K562 (cell line): ENCODE data around the gene KCND2. TPM values are rescaled to one million over a fixed set of nuclear protein-coding genes. Genes with fewer than 3 reads are reported as not detected.

ENCODE experiments used
- ATAC-seq: fragments of 200-7000 bp; cut with Tn5 transposase; 3 replicates; pipeline ENCODE4 v1.9.1; 2020; ENCODE audit warnings: moderate library complexity
- BruUV-seq: library from RNA; stranded (reverse); fragments of 400-500 nt; replicated peaks from 2 replicates; lab custom pipeline; 2021; lab: Mats Ljungman, UMichigan
- CTCF ChIA-PET: fragments of 300-600 bp; formaldehyde crosslinking; extraction: SDS; loops from one replicate; lab custom pipeline; 2021; ENCODE audit warnings: low intra/inter-chr PET ratio; lab: Yijun Ruan, JAX
- POLR2A ChIA-PET: fragments of 300-600, 350-650 bp; sonication (Branson Sonifier 250); formaldehyde crosslinking; extraction: SDS; loops from one replicate; lab custom pipeline; 2021; ENCODE audit warnings: antibody characterized with exemption, inconsistent platforms; lab: Yijun Ruan, JAX
- DNase-seq, 4 experiments: peaks; one replicate each; pipeline versions ENCODE4 v3.0.0 to v3.0.0-alpha.2; 2011 to 2018; ENCODE audit warnings: low spot score in 3 of 4, mixed read lengths in 3 of 4; ENCODE audit errors: extremely low read depth in 1 of 4
- FAIRE-seq: peaks from 2 replicates; lab custom pipeline; 2011; peaks lifted over from hg19 to GRCh38; lab: Jason Lieb, UNC
- H2AFZ ChIP-seq: 2 replicates; pipeline ENCODE4 v1.6.0; 2011; ENCODE audit warnings: low read depth, low read length, control low read depth, inconsistent platforms
- H3K27ac ChIP-seq: fragments of 200-600 bp; 3 replicates; pipeline ENCODE4 v1.8.0; 2011; ENCODE audit warnings: low read depth, mild to moderate bottlenecking, control low read depth, inconsistent platforms, low read length, moderate library complexity, mixed read lengths; ENCODE audit errors: extremely low read depth
- H3K27me3 ChIP-seq, 2 experiments: fragments of 300-600 bp in 1 of 2; 2 replicates in 1 of 2; 3 replicates in 1 of 2; pipeline versions ENCODE4 v1.6.0 to v1.8.0; 2011; ENCODE audit warnings: inconsistent platforms in 2 of 2, low read length in 2 of 2, mild to moderate bottlenecking in 1 of 2, mixed read lengths in 1 of 2, moderate library complexity in 1 of 2; ENCODE audit not compliant: control insufficient read depth in 2 of 2, insufficient read depth in 2 of 2
- H3K36me3 ChIP-seq: fragments of 300-600 bp; 3 replicates; pipeline ENCODE4 v1.8.0; 2011; ENCODE audit warnings: mild to moderate bottlenecking, low read length, inconsistent platforms; ENCODE audit not compliant: control insufficient read depth, insufficient read depth
- H3K4me1 ChIP-seq, 2 experiments: fragments of 200-600 bp in 1 of 2; replicated peaks in 1 of 2; 2 replicates in 1 of 2; 3 replicates in 1 of 2; pipeline versions ENCODE4 v1.5.1 to v1.8.0; 2011; ENCODE audit warnings: inconsistent platforms in 2 of 2, low read length in 2 of 2, mild to moderate bottlenecking in 1 of 2, mixed read lengths in 1 of 2, moderate library complexity in 1 of 2; ENCODE audit not compliant: control insufficient read depth in 2 of 2, insufficient read depth in 2 of 2
- H3K4me2 ChIP-seq: 2 replicates; pipeline ENCODE4 v1.6.1; 2011; ENCODE audit warnings: low read length, control low read depth, inconsistent platforms, mixed read lengths; ENCODE audit not compliant: insufficient read depth
- H3K4me3 ChIP-seq: fragments of 200-600 bp; sonication (generic), shearing (Covaris generic); 2 replicates; pipeline ENCODE4 v1.5.1; 2016; ENCODE audit warnings: control low read depth, inconsistent platforms
- H3K79me2 ChIP-seq: fragments of 200-600 bp; 3 replicates; pipeline ENCODE4 v1.8.0; 2011; ENCODE audit warnings: low read length, inconsistent platforms; ENCODE audit not compliant: control insufficient read depth, insufficient read depth
- H3K9ac ChIP-seq, 2 experiments: 2 replicates each; pipeline versions ENCODE4 v1.6.0 to v1.6.1; 2011; ENCODE audit warnings: low read depth in 2 of 2, low read length in 2 of 2, control low read depth in 1 of 2, inconsistent platforms in 1 of 2, mild to moderate bottlenecking in 1 of 2, mixed read lengths in 1 of 2; ENCODE audit not compliant: insufficient read depth in 1 of 2
- H3K9me1 ChIP-seq: one replicate; pipeline ENCODE4 v1.6.0; 2011; ENCODE audit warnings: inconsistent platforms, mild to moderate bottlenecking, low read length, moderate library complexity; ENCODE audit not compliant: control insufficient read depth, insufficient read depth
- H3K9me3 ChIP-seq: replicated peaks from 2 replicates; pipeline ENCODE4 v1.5.1; 2011; ENCODE audit warnings: low read depth, low read length, inconsistent platforms; ENCODE audit not compliant: control insufficient read depth, insufficient read depth
- H4K20me1 ChIP-seq: replicated peaks from 2 replicates; pipeline ENCODE4 v1.6.1; 2011; ENCODE audit warnings: low read length, inconsistent platforms, mixed read lengths; ENCODE audit not compliant: control insufficient read depth, insufficient read depth
- BMI1 ChIP-seq: fragments of 150-350 bp; IDR thresholded peaks from 2 replicates; pipeline ENCODE4 v1.6.1; 2014; ENCODE audit warnings: low read length
- C11orf30 ChIP-seq: fragments of 450-650 bp; IDR thresholded peaks from 2 replicates; pipeline ENCODE4 v1.6.1; 2016; ENCODE audit warnings: low read depth, mild to moderate bottlenecking
- CREBBP ChIP-seq: IDR thresholded peaks from one replicate; pipeline ENCODE4 v1.6.1; 2012; ENCODE audit warnings: low read depth, mild to moderate bottlenecking, control low read depth, inconsistent platforms, low read length
- DDX20 ChIP-seq: fragments of 450-650 bp; IDR thresholded peaks from 2 replicates; pipeline ENCODE4 v1.6.1; 2016; ENCODE audit warnings: missing genetic modification characterization, low read depth, mild to moderate bottlenecking, missing compliant biosample characterization, moderate library complexity
- ESRRB ChIP-seq: fragments of 250-450 bp; sonication (Bioruptor Pico); IDR thresholded peaks from 2 replicates; pipeline ENCODE4 v1.5.0; 2020; ENCODE audit warnings: mild to moderate bottlenecking, moderate library complexity, borderline replicate concordance
- FIP1L1 ChIP-seq: fragments of 200-400 bp; formaldehyde crosslinking; IDR thresholded peaks from 2 replicates; pipeline ENCODE4 v1.6.1; 2018; ENCODE audit warnings: mild to moderate bottlenecking, low read depth, low read length; ENCODE audit not compliant: poor library complexity, severe bottlenecking
- HNRNPK ChIP-seq: fragments of 200-400 bp; formaldehyde crosslinking; IDR thresholded peaks from one replicate; pipeline ENCODE4 v1.6.1; 2018; ENCODE audit warnings: mild to moderate bottlenecking, low read depth, low read length; ENCODE audit not compliant: poor library complexity, severe bottlenecking
- MAFF ChIP-seq: IDR thresholded peaks from 2 replicates; pipeline ENCODE4 v1.6.1; 2012; ENCODE audit warnings: low read length, improper control_type of control experiment
- MAFK ChIP-seq: IDR thresholded peaks from 2 replicates; pipeline ENCODE4 v1.6.1; 2011; ENCODE audit warnings: low read length, improper control_type of control experiment
- MTA2 ChIP-seq: fragments of 450-650 bp; IDR thresholded peaks from 2 replicates; pipeline ENCODE4 v1.6.1; 2016; ENCODE audit warnings: low read depth
- MXI1 ChIP-seq: IDR thresholded peaks from 2 replicates; pipeline ENCODE4 v1.6.1; 2011; ENCODE audit warnings: low read depth, mild to moderate bottlenecking, improper control_type of control experiment, low read length
- MYC ChIP-seq, 2 experiments: fragments of 250-450 bp in 1 of 2; sonication (Bioruptor Pico) in 1 of 2; IDR thresholded peaks; 2 replicates each; pipeline versions ENCODE4 v1.5.1 to v1.6.1; 2012 to 2021; ENCODE audit warnings: low read depth in 2 of 2, borderline replicate concordance in 1 of 2, improper control_type of control experiment in 1 of 2, low read length in 1 of 2, mild to moderate bottlenecking in 1 of 2, moderate library complexity in 1 of 2
- NUFIP1 ChIP-seq: fragments of 450-650 bp; IDR thresholded peaks from 2 replicates; pipeline ENCODE4 v1.6.1; 2018; ENCODE audit not compliant: partially characterized antibody
- POLR2G ChIP-seq: fragments of 200-400 bp; formaldehyde crosslinking; IDR thresholded peaks from 2 replicates; pipeline ENCODE4 v1.6.1; 2017; ENCODE audit warnings: low read depth, mild to moderate bottlenecking, antibody characterized with exemption, low read length, moderate library complexity
- POLR3G ChIP-seq: IDR thresholded peaks from 2 replicates; pipeline ENCODE4 v1.6.1; 2011; ENCODE audit not compliant: insufficient read length, insufficient replicate concordance; ENCODE audit errors: extremely low read depth
- ZFP30 ChIP-seq: fragments of 250-450 bp; sonication (Bioruptor Pico); IDR thresholded peaks from 2 replicates; pipeline ENCODE4 v1.8.0; 2022; ENCODE audit warnings: moderate library complexity, mild to moderate bottlenecking, inconsistent platforms, borderline replicate concordance
- ZNF695 ChIP-seq: fragments of 450-650 bp; formaldehyde crosslinking; IDR thresholded peaks from 2 replicates; pipeline ENCODE4 v1.4.0; 2020; ENCODE audit warnings: mild to moderate bottlenecking, moderate library complexity
- ZNF707 ChIP-seq: fragments of 250-450 bp; sonication (Bioruptor Pico); conservative IDR thresholded peaks from 2 replicates; pipeline ENCODE4 v1.8.0; 2022; ENCODE audit warnings: inconsistent platforms, mild to moderate bottlenecking, moderate library complexity
- ZZZ3 ChIP-seq: fragments of 450-650 bp; IDR thresholded peaks from 2 replicates; pipeline ENCODE4 v1.6.1; 2016; ENCODE audit warnings: antibody characterized with exemption, mild to moderate bottlenecking, moderate library complexity
- WGBS: fragments of 100-300 bp; shearing (Covaris generic); methylation state at CpG from one replicate; pipeline ENCODE4 v1.1.6; 2016; ENCODE audit warnings: low coverage, mixed read lengths; ENCODE audit not compliant: insufficient coverage; ENCODE audit errors: missing lambda C conversion rate; 5-methylcytosine and 5-hydroxymethylcytosine counted together
- in situ Hi-C: fragments of 300-500 bp; cut with MboI; formaldehyde crosslinking; loops from 4 replicates; pipeline ENCODE4 v1.15.0; 2018; ENCODE audit warnings: inconsistent platforms, mixed read lengths
- intact Hi-C: fragments of 100-400 bp; cut with micrococcal nuclease; formaldehyde crosslinking; loops from 2 replicates; pipeline ENCODE4 v1.14.2; 2022
- polyA plus RNA-seq, 8 experiments: library from polyadenylated mRNA; depleted of rRNA in 4 of 8; stranded (reverse) in 5 of 8; unstranded in 3 of 8; fragments of >200 nt; fragmentation: Nextera tagmentation in 2 of 8; fragmentation: Illumina TruSeq in 1 of 8; extraction: Ambion mirVana in 2 of 8; extraction: Trizol in 1 of 8; gene quantifications; 2 replicates each; pipeline versions ENCODE4 v1.2.1 to v1.2.3, GENCODE V29; 2011 to 2014; ENCODE audit warnings: inconsistent platforms in 1 of 8, missing spikeins in 1 of 8
- total RNA-seq, 7 experiments: library from RNA; depleted of rRNA in 6 of 7; stranded (reverse); fragments of >200 nt in 6 of 7; fragmentation: Illumina TruSeq in 2 of 7; extraction: Trizol in 2 of 7; gene quantifications; 2 replicates each; pipeline versions ENCODE4 v1.2.1 to v1.2.3, GENCODE V29; 2011 to 2021; ENCODE audit warnings: low replicate concordance in 1 of 7
- TF ChIP-seq, protein P1 (sequence below): fragments of 450-650 bp; IDR thresholded peaks from 2 replicates; pipeline ENCODE4 v1.6.1; 2016; ENCODE audit warnings: low read depth, mild to moderate bottlenecking, moderate library complexity
- TF ChIP-seq, protein P2 (sequence below), 2 experiments: fragments of 450-650 bp; IDR thresholded peaks; 2 replicates each; pipeline ENCODE4 v1.6.1; 2016

KCND2 gene
- total and polyA plus RNA-seq, 9 of the 15 experiments (the other 6 are each of a cell fraction or from before 2014, with no cell fraction given): 0.03 to 0.12 TPM; not detected in 7

DNA sequence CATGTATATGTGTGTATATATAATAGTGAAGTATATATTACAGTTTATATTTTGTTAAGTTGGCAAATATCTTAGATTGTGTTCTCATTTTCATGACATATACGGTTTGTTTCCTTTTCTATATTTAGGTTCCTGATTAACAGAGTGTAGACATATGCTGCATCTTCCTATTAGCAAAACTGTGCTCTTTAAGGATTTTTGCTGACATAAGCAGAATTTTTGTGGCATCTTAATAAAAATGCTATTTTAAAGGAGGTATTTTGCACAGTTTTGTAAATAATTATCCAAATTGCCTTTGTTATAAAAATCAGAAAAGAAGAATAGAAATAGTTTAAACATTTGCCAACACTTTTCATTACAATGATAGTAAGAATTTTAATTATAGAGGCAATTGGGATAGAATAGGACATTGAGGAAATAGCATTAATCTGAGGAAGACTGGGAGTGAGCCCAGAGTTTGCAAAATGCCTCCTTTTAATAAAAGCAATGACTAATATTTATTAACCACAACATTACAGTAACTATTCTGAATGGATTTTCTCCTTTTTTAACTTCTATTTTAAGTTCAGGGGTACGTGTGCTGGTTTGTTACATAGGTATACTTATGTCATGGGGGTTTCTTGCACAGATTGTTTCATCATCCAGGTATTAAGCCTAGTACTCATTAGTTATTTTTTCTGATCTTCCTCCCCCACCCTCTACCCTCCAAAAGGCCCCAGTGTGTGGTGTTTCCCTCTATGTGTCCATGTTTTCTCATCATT, 38.2 kb downstream of the KCND2 start:
- Histone ChIP-seq H4K20me1 (no peaks in the 10 kb centered on the region), H3K9me3 (no peaks in the 10 kb centered on the region; the same call in 1 of the 2 replicates), H3K9me1 (no peaks in the 10 kb centered on the region), H3K4me1 (no peaks in the 10 kb centered on the region), H3K79me2 (no peaks in the 10 kb centered on the region), H3K9ac (no peak overlapping the region), H3K4me2 (no peak overlapping the region), H2AFZ (no peak overlapping the region), H3K36me3 (no peaks in the 10 kb centered on the region), H3K27me3 (no peaks in the 10 kb centered on the region), H3K27ac (no peak overlapping the region), H3K4me3 (no peak overlapping the region)
- ChIA-PET POLR2A (no interaction called here), CTCF (no interaction called here)
- no TSS peak for BruUV-seq
- DNase-seq: no peak
- WGBS: 0% methylated on average over 2 of the region's 2 CpGs
- FAIRE-seq: no peak
- in situ Hi-C loops (no loop called here), intact Hi-C loops (no loop called here)
- ATAC-seq: no peak
- no peak for TF ChIP-seq POLR2G
- no peak for TF ChIP-seq FIP1L1
- TF ChIP-seq MAFK: peak; percentile 100
- TF ChIP-seq ZFP30 (CRISPR knock-in tag): no peak
- TF ChIP-seq, protein P1, sequence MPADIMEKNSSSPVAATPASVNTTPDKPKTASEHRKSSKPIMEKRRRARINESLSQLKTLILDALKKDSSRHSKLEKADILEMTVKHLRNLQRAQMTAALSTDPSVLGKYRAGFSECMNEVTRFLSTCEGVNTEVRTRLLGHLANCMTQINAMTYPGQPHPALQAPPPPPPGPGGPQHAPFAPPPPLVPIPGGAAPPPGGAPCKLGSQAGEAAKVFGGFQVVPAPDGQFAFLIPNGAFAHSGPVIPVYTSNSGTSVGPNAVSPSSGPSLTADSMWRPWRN: no peak
- no peak for TF ChIP-seq ZZZ3
- no peak for TF ChIP-seq DDX20
- no peak for TF ChIP-seq MTA2
- TF ChIP-seq NUFIP1: no peak
- no peak for TF ChIP-seq HNRNPK
- peak; percentile 99 for TF ChIP-seq MAFF
- no peak for TF ChIP-seq MXI1
- TF ChIP-seq C11orf30: peak; percentile 90
- TF ChIP-seq ZNF695: no peak
- TF ChIP-seq, protein P2, sequence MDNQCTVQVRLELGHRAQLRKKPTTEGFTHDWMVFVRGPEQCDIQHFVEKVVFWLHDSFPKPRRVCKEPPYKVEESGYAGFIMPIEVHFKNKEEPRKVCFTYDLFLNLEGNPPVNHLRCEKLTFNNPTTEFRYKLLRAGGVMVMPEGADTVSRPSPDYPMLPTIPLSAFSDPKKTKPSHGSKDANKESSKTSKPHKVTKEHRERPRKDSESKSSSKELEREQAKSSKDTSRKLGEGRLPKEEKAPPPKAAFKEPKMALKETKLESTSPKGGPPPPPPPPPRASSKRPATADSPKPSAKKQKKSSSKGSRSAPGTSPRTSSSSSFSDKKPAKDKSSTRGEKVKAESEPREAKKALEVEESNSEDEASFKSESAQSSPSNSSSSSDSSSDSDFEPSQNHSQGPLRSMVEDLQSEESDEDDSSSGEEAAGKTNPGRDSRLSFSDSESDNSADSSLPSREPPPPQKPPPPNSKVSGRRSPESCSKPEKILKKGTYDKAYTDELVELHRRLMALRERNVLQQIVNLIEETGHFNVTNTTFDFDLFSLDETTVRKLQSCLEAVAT (IDR thresholded peaks at IDR 0.05): no peak
- TF ChIP-seq POLR3G: no peak
- no peak for TF ChIP-seq ZNF707
- TF ChIP-seq CREBBP: no peak
- TF ChIP-seq MYC (IDR thresholded peaks at IDR 0.05; ENCODE audit: low read depth, low read length): no peak
- no peak for TF ChIP-seq MYC (CRISPR knock-in tag; IDR thresholded peaks at IDR 0.05; ENCODE audit: borderline replicate concordance, low read depth)
- TF ChIP-seq ESRRB (CRISPR knock-in tag): no peak
- no peak for TF ChIP-seq BMI1
